ENCODE results near the gene FAM76A. TPM values are rescaled to one million over a fixed set of nuclear protein-coding genes. Genes with fewer than 3 reads are reported as not detected.

The FAM76A gene
- total RNA-seq, 6 experiments from 2014 or later: 3.5 to 7.4 (median 4.9) TPM

DNA sequence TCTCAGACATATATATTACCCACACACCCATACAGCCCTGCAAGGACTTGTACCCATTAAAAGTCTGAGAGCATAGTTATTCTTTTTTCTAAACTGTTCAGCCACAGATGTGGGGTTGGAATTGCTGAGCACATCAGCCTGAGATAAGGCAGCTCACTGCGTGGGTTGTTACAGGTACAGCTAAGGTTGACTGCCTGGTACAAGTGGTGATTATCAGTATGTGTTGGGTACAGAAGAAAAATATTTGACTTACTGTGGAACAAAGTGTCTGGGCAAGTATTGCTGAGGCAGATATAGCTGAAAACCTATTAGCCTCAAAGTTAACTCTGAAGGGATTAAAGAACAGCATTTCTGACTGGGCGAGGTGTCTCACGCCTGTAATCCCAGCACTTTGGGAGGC, 52.3 kb downstream of the FAM76A start:
- Histone ChIP-seq H3K4me3 (no peak overlapping the region), H3K9me3 (no peaks in the 10 kb centered on the region), H3K36me3 (no peaks in the 10 kb centered on the region), H3K4me1 (peaks cover 0 to 13% (median 6%) of the 10 kb centered on the region in 4 donors), H3K27me3 (no peaks in the 10 kb centered on the region), H3K27ac (no peak overlapping the region)
- DNase-seq (no peak), ATAC-seq (no peak)
- TF ChIP-seq, protein P1, sequence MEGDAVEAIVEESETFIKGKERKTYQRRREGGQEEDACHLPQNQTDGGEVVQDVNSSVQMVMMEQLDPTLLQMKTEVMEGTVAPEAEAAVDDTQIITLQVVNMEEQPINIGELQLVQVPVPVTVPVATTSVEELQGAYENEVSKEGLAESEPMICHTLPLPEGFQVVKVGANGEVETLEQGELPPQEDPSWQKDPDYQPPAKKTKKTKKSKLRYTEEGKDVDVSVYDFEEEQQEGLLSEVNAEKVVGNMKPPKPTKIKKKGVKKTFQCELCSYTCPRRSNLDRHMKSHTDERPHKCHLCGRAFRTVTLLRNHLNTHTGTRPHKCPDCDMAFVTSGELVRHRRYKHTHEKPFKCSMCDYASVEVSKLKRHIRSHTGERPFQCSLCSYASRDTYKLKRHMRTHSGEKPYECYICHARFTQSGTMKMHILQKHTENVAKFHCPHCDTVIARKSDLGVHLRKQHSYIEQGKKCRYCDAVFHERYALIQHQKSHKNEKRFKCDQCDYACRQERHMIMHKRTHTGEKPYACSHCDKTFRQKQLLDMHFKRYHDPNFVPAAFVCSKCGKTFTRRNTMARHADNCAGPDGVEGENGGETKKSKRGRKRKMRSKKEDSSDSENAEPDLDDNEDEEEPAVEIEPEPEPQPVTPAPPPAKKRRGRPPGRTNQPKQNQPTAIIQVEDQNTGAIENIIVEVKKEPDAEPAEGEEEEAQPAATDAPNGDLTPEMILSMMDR (IDR thresholded peaks at IDR 0.05): no peak
- no peak for TF ChIP-seq POLR2A (IDR thresholded peaks at IDR 0.05)
- 92% methylated on average over 3 of the region's 3 CpGs for WGBS (ENCODE audit: insufficient coverage, low coverage, low lambda C conversion rate, missing lambda C conversion rate)
- intact Hi-C loops (cut with DNase I): no loop called here

DNA sequence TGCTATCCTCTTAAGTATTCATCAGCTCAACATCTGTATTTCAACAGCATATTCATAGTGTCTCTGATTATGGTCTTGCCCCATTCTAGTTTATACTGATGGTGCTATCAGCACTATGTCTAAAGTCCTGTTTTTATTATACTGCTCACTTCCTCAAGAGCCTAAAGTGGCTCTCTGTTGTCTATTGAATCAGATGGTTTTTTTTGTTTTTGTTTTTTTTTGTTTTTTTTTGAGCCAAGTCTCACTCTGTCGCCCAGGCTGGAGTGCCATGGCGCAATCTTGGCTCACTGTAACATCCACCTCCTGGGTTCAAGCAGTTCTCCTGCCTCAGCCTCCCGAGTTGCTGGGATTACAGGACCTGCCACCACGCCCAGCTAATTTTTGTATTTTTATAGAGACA, 53.4 kb downstream of the FAM76A start:
- WGBS (ENCODE audit: insufficient coverage, low coverage, low lambda C conversion rate, missing lambda C conversion rate): 48% methylated on average over 2 of the region's 4 CpGs

DNA sequence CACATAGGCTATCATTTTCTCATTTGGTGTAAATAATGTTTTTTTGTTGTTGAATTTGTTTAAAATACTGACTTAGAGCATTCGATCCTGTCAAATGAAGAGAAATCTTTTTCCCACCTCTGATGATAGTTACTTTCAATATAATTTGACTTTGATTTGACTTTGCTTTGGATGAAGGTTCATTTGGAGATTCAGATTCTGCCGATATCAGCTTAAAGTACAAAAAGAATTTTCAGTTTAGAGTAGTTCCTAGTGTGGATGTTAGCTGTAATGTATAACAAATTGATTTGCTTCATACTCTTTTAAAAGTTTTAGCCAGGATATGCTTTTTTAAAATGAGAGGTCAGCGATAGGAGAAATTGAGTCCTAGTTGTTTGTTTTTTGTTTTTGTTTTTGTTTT, 57.2 kb downstream of the FAM76A start:
- Histone ChIP-seq H3K9me3 (no peaks in the 10 kb centered on the region), H3K4me3 (no peak overlapping the region), H3K27ac (no peak overlapping the region), H3K4me1 (peaks cover 0 to 5% (median 4%) of the 10 kb centered on the region in 4 donors), H3K27me3 (no peaks in the 10 kb centered on the region), H3K36me3 (no peaks in the 10 kb centered on the region)
- DNase-seq (no peak), ATAC-seq (no peak)
- 87% methylated on average over 3 of the region's 3 CpGs for WGBS (ENCODE audit: insufficient coverage, low coverage, low lambda C conversion rate, missing lambda C conversion rate)
- intact Hi-C loops (cut with DNase I): no loop called here
- no peak for TF ChIP-seq POLR2A (IDR thresholded peaks at IDR 0.05)
- TF ChIP-seq, protein P1 (IDR thresholded peaks at IDR 0.05): no peak

More for the DNA sequence above, 53.4 kb downstream of the FAM76A start:
- TF ChIP-seq, protein P1 (IDR thresholded peaks at IDR 0.05): no peak
- TF ChIP-seq POLR2A (IDR thresholded peaks at IDR 0.05): no peak
- H3K4me1 ChIP-seq: peaks cover 0 to 14% (median 5%) of the 10 kb centered on the region in 4 donors
- H3K9me3 ChIP-seq: no peaks in the 10 kb centered on the region
- H3K4me3 ChIP-seq: no peak overlapping the region
- H3K36me3 ChIP-seq: no peaks in the 10 kb centered on the region
- H3K27ac ChIP-seq: no peak overlapping the region
- DNase-seq: no peak
- intact Hi-C loops (cut with DNase I): no loop called here
- peak in 1 of 4 donors; percentile 36 for ATAC-seq
- H3K27me3 ChIP-seq: no peaks in the 10 kb centered on the region

DNA sequence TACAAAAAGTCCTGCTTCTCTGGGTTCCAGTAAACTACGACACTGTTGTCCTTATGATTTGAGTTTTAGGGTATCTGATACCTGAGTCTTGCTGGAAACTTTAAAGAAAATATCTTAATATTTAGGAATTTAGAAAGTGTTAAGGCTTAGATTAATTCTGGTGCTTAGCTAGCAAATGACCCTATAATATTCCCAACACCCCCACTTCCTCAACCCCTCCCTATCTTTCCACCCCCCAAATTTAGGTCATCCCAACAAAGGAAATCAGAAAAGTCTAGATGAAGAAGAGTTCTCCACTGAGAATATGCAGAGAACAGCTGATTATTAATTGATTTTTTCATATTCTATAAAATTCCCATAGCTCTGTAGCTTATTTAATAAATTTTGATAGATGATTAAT, 58.9 kb downstream of the FAM76A start:
- H3K9me3 ChIP-seq: no peaks in the 10 kb centered on the region
- WGBS (ENCODE audit: insufficient coverage, low coverage, low lambda C conversion rate, missing lambda C conversion rate): 93% methylated on average over 1 of the region's 1 CpG
- intact Hi-C loops (cut with DNase I): no loop called here
- DNase-seq: no peak
- TF ChIP-seq, protein P1 (IDR thresholded peaks at IDR 0.05): no peak
- TF ChIP-seq POLR2A (IDR thresholded peaks at IDR 0.05): no peak
- H3K36me3 ChIP-seq: no peaks in the 10 kb centered on the region
- H3K4me3 ChIP-seq: no peak overlapping the region
- H3K27ac ChIP-seq: no peak overlapping the region
- peaks cover 0 to 5% (median 4%) of the 10 kb centered on the region in 4 donors for H3K4me1 ChIP-seq
- no peak for ATAC-seq
- no peaks in the 10 kb centered on the region for H3K27me3 ChIP-seq

Measured in right lobe of liver (tissue), 6 donors.